Activated gamma-delta T cell treated with anti-CD3 and anti-CD28 coated beads, Interleukin-2, amount 50 U/mL, for 16 hours (primary cell): ENCODE measurements around the gene NRG3.

Experiments used
- DNase-seq: peaks from one replicate; pipeline ENCODE4 v3.0.0-alpha.2; 2020; ENCODE audit warnings: low read depth

The NRG3 gene

DNA sequence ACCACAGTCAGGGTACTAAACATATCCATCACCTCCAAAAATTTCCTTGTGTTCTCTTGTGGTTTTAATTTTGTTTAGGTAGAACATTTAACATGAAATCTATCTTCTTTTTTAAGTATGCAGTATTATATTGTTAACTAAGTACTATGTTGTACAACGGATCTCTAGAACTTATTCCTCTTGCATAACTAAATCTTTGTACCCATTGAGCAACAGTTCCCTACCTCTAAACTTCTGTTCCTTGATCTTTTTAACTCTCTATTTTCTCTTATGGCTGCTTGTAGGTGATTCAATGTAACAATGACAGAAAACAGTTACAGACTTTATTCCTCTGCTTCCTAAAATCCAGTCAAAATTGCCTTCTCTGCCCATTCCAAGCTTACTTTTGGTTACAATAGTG is 9.9 kb downstream of the NRG3 start:
- DNase-seq = no peak

DNA sequence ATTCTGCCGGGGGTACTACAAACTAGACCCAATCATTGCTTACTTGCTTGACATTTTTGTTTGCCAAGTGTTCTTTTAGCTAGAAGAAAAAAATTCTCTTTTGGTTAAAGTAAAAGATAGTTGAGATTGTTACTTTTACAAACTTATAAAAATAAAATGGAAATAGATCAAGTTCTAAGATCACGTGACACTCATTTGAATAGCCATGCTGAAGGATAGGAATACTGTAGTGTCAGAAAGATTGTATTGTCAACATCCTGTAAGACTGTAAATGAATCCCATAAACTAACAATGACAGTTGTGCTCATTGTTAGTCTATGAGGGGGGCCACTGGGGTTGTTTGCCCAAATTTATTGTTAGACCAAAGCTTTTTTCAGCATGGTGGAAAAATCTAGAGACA is 10.5 kb downstream of the NRG3 start:
- no peak for DNase-seq

DNA sequence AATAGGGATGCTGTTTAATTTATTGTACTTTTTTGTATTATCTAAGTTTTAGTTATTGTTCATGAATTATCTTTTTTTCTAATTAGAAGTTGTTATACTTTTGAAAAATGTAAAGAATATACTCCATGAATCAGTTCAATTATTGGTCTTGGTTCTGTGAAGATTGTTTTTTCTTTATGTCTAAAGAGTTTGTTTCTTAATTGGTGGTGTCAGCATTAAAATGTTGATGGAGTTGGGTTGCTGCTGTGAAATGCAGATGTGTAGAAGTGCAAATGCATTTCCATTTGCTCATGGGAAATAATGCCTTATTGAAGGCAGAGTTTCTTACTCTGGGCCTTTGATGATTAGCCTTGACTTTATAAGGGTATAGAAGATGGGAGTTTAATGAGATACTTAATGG is 11.9 kb downstream of the NRG3 start:
- no peak for DNase-seq

DNA sequence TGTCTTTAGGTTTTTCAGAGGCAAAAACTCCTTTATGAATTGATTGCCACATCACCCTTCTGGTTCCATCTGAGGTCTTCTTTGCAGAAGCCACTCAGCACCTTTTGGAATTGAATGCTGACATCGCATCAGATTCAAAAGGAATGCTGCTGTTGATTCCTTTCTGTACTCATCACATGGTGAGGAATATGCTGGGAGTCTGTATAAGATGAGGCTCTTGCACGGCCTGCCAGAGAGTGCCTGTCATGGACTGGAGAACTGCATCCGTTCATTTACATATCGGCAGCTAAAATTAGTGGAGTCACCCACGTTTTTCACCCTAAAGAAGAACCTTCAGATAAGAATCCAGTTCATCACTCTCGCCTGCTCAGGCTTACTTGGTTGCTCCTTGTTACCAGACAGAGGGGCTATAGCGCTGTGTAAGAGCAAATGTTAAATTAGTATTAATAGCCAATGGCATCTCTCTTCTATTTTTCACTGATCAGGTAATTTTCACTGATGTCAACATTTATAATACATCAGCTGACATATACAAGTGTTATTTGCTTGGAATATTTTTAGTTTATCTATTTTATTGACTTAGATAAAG is 14.3 kb downstream of the NRG3 start:
- no peak for DNase-seq

DNA sequence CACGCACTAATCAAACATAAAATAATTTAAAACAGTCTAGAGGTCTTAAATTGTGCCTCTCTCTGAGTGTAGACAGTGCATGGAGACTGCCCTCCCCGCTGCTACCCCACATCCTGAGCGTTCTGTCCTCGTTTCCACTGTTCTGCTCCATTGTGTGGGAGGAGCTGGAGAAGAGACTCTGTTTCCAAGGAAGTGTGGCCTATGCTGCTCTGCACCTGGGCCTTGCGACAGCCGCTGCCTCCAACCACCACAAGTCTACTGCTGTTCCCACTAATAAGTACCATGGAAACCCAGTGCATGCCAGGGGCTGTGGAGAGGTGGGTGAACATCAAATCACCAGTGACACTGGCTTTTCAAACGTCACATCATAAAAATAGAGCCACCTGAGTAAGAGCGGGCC is 19.6 kb downstream of the NRG3 start:
- DNase-seq = no peak

DNA sequence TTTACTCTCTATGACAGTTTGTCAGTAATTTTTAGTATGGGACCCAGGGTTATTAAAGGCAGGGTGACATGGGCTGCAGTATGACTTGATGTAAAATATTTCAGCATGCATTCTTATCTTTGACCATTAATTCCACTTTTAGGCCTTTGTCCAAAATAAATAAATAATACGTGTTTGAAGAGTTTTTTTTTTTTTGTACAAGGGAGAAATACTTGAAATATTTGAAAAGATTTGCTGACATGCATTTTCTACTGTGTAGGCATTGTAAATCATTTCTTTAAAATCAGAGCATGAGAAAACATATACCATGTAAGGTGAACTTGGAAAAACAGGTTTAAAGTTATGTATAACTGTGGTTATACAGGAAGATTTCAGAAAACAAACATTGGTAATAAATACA is 23.5 kb downstream of the NRG3 start:
- DNase-seq = no peak

DNA sequence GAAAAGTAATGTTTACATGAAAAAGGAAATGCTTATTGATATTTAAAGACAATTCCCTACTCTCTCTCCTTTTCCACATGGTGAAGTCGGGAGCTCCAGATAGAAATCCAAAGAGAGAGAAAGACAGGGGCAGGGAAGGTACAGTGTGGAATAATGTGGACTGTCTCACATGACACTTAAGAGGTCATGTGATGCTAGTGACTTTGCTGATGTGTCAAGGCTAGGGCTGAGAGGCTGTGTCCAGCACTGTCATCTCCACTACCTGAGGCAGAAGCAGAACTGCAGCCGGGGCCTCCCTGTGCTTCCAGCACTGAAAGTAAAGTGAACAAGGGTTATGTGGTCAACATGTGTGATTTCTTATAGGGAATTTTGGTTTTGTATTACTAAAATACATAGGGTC is 26.0 kb downstream of the NRG3 start:
- no peak for DNase-seq

DNA sequence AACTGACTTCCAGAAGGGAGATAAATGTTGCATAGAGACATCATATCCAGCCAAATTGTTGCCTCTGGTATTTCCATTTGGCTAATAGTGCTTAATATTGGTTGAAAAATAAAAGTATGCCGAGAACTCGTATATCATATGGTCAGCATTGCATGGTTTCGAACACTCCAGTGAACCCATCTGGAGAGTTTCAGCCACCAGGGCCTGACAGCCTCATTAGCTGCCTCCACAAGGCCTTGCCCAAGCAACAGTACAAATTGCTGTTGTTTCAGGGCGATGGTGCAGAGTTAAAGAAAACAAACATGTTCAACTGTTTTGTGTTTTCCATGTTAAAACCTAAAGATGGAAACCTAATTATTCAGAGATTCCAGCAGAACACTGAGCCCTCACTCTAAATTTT is 28.5 kb downstream of the NRG3 start:
- DNase-seq = no peak

DNA sequence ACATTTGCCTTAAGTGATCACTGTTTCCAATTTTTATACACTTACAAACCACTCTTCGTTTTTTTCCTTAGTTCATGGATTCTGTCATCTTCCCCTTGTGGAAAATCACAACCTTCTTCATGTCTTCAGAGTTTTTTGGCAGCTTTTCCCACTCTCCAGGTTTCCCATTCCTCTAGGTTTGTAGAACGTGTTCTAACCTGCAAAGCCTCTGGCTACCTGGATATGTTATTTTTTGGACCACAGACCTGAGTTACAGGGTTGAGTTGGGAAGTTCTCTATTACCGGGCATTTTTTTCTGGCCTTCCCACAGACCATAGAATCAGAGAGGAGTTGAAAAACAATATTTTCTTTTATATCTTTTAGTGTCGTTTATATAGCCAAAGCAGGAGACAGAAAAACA is 30.2 kb downstream of the NRG3 start:
- no peak for DNase-seq

DNA sequence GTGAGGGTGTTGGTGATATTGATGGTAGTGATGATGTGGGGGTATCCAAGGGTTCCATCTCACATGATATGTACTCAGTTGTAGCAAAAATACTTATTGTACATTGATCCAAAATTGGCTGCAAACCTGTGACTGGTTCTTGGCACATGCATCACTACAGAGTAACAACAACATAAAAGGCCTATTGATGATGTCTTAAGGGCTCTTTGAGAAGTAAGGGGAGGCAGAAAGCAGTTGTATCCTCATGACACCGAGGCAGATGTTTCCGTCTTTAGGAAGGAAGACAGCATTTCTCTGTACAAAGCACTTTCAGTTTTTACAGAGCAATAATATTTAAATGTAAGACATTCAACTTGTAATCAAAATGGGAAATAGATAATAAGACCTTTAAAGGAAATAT is 34.5 kb downstream of the NRG3 start:
- no peak for DNase-seq

DNA sequence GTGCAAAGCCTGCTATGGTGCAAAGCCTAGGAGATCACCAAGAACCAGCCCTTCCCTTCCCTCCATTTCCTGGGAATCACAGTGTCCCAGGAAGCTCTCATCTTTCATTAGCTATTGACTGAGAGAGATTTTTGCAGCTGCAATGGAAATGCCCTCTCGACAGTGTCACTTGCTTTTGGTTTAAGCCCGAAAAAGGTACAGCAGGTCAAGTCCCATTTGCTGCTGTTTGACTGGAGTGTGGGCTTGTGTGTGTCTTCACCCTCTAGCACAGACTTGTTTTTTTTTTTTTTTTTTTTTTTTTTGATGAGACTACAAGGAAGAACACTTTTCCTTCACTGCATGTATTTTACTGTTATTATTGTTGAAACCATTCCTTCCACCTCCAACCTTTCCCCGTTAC is 36.3 kb downstream of the NRG3 start:
- DNase-seq = no peak

DNA sequence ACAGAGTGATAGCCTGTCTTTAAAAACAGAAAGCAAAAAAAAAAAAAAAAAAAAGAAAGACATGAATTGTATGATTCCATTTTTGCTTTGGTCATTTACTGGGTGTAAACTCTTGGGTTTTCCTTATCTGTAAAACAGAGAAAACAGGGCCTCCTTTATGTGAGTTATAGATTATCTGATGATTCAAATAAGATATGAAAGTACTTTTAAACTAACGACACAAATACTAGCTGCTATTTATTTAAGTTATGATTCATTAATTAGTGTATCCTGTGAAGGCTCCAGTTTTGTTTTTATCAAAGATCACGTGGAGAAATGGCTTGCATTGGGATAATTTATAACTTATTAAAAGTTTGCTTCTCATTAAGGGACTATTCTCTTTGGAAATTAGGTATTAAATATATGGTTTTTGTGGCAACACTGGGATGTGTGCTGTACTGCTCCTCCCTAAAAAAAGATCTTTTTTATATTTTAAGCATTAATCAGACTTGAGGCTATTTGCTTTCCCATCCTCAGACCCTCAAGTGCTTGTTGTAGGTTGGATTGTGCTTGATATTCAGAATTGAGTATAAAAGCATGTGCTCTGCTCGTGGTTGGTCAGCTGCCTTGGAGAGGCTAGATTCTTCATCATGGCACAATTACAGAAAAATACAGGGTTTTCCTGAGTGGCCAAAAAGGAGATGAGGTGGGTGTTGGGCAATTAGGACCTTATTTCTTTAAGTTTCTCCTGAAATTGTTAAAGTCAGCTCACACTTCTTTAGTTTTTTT is 39.9 kb downstream of the NRG3 start:
- no peak for DNase-seq

DNA sequence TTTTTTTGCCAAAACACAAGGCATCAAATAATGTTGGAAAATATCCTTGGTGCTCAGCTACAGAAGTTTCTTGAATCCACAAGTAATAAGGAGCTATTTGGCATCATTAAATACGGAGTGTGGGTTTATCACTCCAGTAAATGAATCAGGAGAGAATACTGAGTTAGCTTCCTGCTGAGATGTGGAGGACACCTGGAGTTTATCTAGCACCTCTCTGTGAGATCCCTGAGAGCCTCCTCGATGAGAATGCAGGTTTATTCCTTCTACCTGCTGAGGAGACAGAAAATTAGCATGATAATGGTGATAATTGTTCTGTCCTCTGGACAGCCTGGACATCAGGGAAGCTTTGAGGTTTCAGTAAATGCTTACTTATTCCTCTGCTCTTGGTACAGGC is 40.5 kb downstream of the NRG3 start:
- no peak for DNase-seq

DNA sequence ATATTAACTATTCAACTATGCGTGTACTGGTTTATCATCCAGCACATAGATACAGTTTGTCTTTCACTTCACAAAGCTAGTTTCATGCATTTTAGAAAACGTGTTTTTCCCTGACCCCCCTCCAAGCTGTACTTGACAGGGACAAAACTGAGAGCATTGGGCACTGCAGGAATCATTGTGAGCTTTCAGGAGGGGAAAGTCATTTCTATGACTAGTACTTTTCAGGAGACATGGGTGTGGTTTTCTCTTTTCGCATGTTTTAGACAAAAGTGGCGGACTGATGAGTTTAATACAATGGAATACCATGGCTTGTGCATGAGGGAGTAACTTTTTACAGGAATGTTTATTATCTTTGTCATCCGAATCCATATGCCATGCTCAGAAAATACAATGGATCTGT is 42.7 kb downstream of the NRG3 start:
- DNase-seq = no peak

DNA sequence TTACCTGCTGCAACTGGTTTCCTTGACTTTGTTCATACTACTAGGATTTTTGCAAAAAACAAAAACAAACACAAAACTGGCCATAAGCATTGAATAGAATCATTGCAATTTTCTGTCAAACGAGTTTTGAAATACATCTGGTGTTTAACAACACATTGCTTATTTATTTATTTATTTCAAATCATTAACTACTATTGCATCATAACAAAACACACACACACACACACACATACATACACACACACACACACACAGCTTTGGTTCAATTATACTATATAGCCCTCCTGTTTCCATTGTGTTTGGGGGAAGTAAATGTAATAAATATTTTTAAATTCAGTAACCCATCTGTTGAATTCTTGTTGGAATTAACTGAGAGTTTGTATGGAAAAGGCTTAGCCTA is 43.8 kb downstream of the NRG3 start:
- DNase-seq = no peak

DNA sequence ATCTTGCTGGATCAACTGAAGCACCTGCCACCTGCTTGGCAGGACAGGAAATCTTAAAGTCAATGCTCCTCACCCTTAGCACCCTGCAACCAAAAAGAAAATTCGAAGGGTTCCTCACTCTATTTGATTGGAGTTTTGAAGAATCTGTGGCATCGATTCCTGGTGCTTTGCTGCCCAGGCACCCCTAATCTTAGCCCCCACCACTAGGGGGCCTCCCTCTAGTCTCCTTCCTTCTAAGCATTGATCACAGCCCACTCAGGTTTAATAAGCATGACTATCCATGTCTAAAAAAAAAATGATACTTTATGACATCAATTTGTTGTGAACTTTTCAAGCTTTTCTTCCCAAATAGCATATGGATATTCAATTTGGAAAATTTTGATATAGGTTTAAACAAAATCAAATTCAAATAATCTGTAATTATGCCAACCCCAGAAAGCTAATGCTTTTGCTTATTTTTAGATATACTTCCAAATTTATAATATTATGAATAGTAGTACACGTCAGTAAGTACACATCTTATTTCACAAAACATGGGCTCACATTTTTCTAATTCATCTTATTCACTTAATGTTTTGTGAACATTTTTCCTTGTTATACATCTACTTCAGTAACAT is 45.3 kb downstream of the NRG3 start:
- DNase-seq = no peak

DNA sequence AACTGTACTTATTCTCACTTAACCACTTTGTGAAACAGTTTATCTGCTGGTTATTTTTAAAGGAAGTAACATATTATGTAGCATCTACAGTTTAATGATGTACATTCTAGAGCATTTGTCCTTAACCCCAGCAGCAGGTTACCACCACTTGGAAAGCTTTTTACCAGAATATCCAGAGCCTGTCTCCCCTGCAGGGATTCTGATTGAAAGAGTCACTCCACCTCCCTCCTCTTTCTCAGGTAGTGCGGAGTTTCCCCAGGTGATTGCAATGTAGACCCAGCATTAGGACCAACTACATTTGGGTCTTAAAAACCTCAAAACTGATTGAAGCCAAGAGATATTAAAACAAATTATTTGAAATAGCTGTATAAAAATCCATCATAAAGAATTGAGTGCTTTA is 53.1 kb downstream of the NRG3 start:
- DNase-seq = no peak

DNA sequence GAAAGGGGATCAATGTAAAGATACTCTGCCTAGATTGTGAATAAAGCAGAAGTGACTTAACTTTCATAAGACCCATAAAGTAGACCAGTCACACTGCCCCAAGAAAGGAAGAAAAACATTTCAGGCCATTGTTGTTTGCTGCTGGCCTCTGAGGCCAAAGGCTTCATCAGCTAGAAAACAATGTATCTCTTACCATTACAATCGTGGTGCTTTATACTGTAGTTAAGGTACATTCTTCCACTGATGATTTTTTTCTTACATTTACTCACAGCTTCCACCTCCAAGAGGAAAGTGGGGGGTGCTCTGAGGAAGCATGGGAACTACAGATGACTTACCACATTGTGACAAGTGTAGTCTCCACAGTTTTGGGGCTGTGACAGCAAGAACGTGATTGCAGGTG is 68.6 kb downstream of the NRG3 start:
- DNase-seq = no peak

DNA sequence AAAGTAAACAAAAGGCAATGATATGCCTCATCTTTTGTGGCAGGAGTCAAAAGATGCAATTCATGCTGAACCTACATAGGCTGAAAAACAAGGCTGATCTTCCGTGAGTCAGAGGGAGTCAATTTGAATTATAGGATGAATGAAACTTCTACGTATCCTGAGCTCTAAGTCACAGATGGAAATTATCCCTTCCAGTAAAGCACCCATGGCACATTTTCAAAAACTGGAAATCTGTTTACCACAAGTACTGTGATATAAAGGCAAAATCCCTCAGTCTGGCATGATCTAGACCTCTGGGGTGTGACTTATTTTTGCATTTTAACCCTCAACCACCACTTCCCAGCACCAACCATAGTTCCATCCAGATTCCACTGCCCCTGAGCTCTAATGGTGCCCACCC is 69.6 kb downstream of the NRG3 start:
- DNase-seq = no peak

DNA sequence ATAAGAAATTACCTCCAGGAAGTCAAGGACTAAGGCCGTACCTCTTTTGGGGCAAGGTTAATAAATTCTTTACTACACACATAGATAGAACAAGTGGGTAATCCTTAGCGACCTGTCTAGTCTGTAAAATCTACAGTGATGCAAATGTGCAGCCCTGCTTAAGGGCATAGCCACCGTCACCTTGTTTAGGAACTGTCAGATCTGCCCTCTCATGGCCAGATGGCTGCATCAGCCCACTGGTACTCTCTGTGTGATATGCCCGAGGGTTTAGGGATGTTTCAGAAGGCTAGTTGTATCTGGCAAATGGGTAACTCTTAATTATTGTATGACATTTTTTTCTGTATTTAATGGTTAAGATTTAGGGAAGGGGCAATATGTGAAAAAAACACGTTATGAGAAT is 74.3 kb downstream of the NRG3 start:
- DNase-seq = no peak

DNA sequence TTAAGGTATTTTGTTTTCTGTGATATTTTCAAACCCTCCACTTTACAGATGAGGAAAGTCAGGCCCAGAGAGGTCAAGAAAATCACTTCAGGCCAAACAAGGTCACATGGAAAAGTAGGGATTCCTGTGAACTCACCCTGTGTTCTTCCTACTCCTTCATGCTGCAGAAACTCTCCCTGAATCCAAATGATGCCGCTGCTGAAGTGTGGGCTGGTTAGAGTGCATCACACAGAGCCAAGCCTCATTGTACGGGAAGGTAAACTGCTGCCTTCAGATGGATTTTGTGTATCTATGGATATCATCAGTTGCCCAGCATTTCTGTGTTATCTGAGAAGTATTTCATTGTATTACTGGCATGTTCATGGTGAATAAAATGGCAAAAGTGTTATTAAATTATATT is 75.4 kb downstream of the NRG3 start:
- no peak for DNase-seq

DNA sequence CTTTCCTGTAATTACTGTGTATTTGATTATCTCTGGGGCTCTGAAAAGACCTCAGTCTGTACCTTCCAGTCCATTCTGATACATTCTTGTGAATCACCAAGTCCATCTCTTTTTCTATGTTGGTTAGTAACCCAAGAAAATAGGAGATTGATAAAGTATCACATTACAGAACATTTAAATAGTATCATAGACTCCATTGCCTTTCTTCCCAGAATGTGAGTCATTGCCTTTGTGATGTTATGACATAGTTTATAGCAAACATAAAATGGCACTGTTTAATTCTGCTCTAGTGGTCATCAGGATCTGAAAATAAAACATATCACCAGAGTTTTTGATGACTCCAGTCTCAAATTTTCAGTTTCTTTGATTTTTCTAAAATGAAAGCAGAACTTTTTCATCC is 78.4 kb downstream of the NRG3 start:
- DNase-seq = no peak

DNA sequence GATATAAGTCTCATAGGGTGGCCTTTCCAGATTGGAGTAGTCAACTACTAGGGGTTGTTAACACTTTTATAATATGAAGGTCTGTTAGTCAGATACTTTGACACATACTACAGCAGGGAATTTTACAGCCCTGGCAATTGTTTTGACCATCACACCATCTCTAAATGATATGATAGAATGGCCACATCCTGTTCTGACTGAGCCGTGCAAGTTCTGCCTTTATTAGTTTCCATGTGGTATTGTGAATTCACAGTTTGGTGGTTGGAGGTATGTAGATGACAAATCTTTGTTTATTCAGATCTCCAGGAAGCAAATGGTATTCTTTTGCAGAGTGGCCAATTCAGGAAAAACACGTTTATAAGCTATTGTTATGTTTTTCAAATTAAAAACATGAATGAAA is 83.0 kb downstream of the NRG3 start:
- no peak for DNase-seq

DNA sequence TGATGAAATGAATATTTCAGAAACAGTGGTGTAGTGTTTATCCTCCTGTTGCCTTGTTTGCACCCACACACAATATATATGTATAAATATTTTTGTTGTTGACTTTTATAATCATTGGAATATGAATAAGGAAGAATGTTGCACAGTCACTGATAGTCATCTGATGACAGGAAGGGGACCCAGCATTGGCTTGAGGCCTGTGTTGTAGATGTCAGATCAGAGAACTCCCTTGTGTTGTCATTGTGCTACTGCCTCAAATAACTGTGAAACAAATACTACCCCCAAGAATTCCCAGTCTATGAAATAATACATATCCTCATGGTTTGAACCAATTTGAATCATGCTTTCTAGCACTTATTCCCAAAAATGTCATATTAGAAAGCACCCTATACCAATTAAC is 84.0 kb downstream of the NRG3 start:
- no peak for DNase-seq
